NCI-H2227 (cell line): Measurements from ENCODE around the gene SALL2.

Experiments used
- DNase-seq: peaks from one replicate; lab custom pipeline; 2025; ENCODE audit not compliant: unreplicated experiment; lab: John Stamatoyannopoulos, UW

The SALL2 gene

DNA sequence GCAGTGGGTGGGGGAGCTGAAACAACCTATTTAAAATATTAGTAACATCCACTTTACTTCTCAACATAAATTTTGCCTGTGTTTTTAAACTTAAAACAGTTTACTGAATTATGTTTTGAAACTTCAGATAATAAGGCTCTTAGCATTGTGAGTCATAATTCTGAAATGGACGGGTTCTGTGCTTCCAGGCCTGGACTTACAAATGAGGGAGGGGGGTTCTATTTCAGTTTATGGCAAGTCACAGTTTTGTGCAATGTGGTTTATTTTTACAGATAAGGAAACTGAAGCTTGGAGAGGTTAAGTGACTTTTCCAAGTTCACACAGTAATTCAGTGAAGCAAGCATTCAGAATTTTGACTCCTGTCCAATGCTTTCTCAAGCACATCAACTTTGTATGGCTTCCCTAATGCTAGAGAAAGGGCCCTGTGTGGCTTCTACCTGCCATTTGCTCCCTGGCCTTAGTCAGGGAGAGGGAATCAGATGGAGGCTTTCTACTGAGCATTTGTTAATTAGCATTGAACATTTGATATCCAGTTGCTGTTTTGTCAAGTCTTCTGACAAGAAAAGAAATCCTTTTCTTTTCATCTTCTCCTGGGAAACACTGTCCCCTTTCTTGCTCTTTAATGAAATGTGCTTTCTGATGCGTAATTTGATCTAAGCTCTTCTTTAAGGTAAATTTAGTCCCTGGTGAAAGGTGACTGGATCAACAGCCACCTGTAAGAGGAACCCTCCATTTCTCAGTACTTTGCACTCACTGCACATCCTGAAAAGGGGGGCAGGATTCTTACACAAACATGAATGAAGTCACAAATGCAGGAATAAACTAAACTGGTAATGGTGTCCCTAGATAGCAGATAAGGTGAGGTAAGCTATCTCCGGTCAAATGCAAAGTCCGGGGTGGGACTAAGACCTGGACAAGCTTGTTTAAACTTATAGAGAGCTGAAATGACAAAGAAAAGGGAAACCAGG lies 2.5 kb upstream of the SALL2 start:
- no peak for DNase-seq

DNA sequence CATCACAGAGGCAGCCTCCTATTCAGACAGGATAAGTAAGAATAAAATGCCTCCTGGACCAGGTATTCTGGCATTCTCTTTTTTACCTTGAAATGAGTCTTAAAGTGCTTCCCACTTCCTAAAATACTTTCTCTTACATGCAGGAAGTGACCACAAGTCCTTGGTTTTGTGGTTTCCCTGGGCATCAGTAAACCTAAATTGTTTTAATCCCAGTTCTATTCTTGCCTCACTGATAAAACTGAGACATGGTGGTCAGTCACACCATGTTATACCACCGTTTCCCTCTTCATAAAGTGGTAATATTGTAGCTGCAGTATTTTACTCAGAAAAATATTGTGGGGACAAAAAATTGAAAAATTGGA lies 1.2 kb upstream of the SALL2 start:
- no peak for DNase-seq

DNA sequence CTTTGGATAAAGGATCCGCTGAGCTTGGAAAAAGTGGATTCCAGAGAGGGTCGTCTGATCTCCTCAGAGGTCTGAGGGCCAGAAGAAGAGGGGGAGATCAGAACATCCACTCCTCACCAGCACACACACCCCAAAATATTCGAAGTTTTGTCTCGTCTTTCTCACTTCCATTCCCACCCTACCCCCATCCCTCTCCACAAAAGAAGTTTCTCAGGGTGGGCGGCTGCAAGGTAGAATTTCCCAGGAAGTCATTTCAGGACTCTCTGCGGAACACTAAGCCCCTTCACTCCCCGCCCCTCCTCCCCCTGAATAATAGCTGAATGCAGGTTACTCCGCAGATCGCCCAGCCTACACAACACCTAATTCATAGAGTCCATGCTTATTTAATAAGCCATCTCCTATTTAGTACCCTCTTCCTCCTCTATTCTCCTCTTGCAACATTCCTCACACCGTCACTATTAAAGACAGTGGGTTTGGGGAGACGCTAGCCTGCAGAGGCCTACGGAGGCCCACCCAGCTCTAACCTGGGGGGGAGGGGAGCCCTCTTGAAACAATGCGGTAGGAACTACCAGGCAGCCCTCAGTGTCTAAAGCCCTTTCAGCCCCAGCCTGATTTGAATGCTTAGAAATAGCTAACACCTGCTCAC lies 649 bp upstream of the SALL2 start:
- peak; percentile 62 for DNase-seq

DNA sequence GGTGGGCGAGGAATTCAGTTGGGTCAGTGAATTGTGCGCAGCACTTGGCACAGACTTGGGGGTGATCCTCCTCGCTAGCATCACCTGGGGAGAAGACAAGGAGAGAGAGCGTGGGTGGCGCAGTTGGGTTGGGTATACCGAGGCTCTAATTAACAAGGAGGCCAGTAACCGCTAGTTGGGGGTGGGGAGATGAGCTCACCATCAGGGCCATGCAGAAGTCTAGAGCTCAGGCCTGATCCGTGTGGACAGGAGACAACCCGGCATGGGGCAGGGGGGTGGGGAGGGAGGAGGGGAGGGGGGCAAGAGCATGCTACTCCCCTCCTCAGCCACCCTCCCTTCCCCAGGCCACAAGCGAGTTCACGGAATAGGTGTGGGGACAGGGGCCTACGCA lies 580 bp downstream of the SALL2 start:
- DNase-seq: peak; percentile 51

DNA sequence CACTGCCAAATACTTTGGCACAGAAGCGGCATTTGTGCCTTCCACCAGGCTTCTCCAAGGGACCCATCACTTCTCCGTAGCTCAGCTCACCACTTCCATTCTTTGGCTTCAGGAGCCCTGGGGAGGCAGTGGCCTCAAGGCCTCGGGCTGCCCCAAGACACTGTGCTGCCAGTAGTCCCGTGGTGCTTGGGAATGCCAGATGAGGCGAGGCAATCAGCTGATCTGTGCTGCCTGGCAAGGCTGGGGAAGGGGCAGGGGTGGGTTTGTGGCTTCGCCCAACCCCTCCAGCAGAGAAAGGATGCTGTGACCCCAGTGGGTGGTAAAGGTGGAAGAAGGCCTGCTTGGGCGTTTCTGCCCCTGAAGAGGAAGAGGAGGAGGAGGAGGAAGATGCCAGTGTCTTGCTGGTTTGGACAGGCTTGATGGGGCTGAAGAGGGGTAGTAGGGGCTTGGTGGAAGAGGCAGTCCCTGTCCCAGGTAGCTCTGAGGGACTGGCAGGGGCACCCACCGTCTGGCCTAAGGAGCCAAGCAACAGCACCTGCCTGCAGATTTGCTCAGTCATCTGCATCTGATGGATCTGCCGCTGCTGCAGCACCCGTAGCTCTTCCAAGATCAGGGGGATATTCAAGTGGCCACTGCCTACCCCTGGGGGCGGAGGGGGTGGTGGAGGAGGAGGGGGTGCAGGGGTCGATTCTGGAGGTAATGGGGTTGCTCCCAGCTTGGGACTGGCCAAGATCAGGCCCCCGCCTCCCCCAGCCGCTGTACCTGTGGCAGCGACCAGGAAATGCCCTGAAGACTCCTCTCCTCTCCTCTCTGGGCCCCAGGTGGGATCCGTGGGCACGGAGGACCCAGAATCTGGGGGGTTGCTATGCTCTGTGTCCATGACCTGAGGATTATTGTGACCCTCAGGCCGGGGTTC lies 1.3 kb downstream of the SALL2 start:
- DNase-seq: no peak

DNA sequence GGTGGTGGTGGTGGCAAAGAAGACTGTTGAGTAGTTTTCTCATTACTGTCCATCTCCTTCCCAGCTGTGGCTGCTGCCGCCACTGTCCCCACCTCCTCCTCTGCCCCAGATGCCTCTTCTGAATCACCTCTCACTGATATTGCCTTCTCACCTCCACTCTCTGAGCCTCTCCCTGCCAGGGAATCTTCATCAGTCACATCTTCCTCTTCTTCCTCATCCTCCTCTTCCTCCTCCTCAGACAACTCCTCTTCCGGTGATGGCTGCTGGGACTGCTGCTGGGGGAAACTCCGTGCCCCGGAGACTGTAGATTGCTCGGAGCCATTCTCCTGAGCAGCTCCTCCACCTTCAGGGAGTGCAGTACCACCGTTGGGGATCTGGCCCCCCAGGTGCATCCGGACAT lies 2.9 kb downstream of the SALL2 start:
- no peak for DNase-seq

DNA sequence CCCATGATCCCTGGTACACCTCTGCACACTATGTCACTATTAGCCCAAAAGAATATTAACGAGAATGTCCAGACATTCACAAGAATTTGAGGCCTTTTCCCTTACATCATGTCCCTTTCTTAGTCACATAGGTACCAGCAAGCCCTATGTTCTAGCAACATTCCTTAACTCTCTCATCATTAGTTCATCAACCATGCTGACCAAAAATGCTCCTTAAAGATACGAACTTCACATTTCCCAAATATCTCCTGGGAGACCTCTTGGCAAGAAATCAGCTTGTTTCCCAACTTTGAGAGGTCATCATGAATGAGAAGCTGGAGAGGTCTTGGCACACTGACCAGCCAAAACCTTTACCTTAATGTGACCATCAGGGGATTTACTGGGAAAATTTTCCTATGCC lies 4.6 kb downstream of the SALL2 start:
- DNase-seq: no peak

DNA sequence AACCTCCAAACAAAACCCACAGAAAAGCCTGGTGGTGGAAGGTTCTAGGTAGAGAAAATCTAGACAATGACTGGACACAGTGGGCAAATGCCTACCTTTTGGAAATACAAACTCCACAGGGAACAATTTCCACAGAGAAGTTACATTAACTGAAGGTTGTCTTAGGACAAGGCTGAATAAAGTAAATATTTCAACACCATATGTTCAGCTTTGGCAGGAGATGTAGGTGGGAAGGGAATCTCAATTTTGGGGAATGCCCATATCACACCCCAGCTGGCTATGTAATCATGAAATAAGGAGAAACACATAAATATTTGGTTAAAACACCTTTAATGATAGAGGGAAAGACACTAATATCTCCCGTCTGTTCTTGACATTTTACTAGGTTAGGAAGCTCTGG lies 5.4 kb downstream of the SALL2 start:
- no peak for DNase-seq

DNA sequence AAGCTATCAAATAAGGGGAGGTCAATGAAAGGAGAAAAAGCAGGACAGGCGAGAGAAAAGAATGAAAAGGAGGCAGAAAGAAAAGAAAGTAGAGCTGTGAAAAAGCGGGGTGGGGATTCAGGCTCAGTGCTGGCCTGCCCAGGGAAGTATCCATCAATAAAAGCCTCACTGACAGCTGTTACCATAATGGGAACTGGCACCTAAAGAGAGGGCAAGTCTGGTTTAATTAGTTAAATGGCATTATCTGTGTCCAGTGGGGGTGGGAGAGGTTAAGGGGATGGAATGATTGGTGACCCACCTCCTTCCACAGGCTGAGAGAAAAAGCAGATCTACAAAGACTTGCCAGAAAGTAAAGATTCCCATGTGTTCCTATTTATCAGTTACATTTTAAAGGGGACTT lies 7.4 kb downstream of the SALL2 start:
- no peak for DNase-seq

DNA sequence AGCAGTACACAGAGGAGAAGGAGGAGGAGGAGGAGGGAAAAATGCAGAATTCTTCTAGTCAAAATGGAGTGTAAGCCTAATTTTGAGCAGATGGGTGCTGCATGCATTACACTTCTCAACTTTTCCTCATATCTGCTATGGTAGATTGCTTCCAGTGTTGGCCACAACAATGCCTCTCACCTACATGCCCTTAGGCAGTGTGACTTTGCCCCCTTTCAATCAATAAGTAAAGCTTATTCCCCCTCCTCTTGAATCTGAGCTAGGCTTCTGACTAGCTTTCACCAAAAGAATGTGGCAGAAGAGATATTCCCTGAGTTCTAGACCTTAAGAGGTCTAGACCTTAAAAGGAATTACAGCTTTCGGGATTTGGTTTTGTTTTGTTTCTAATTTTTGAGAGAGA lies 11.8 kb downstream of the SALL2 start:
- no peak for DNase-seq

DNA sequence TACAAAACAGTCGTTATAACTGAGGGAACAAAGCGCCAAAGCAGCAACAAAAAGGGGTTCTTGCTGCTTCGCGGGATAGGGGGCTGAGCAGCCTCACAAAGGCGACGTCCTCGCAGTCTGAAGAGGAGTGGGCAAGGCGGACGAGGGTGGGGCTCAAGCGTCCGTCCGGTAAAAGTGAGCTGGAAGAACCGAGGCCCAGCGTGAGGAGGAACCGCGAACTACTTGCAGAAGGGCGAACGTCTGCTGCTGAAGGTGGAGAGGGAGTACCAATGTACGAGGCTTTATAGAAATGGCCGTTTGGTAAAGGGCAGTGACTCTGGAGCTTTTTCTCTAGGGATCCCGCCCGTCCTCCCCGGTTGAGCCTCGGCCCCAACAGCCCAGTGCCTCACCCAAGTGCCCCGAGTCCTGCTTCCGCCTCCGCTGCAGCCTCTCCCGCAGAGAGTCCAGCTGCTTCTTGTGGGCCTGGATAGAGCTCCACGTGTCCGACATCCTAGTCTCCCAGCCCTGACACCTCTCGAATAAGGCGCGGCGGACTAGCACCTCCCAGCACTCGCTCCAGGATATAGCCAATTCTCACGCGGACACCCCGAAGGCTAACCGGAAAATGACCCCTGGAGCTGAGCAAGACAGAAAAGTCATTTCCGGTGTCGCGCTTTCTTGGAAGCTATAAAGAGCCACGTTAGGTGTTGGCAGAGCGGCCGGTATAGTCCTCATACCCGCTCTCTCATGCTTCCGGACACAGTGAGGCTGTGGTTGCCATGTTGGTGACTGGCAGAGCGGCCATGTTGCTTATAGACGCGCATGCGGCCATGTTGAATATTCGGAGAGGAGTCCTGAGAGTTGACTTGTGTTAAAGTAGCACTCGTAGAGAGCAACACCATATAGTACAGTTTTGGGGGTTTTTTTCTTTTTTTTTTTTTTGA lies 15.2 kb downstream of the SALL2 start, which contains the start of gene METTL3:
TSS of gene METTL3 (minus strand) at position 606 of the 923 bp plus-strand sequence. CDS start at position 489, 117 bp downstream.
- DNase-seq: peak; percentile 97

DNA sequence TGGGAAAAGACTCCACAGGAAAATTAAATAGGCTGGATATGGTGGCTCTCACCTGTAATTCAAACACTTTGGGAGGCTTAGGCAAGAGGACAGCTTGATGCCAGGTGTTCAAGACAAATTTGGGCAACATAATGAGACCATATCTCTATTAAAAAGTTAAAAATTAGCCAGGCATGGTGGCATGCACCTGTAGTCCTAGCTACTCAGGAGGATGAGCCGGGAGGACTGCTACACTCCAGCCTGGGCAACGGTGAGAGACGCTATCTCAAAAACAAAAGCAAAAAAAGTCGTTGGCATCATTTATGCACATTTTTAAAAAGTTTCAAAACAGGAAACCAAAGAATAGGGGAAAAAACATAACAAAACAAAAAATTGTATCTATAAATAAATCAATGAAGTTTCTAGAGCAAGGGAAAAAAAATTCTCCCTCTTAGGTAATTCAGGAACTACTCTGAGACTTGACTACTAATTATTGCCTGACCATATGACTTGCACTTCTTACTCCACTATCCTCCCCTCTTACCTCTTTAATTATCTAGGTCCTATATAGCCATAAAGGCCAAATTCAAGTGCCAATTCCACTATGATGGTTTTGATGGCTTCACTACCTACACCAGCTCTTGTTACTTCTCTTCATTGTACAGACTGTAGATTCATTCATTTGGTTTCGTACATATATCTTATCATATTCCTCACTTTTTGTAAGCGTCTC lies 16.6 kb downstream of the SALL2 start:
- no peak for DNase-seq

DNA sequence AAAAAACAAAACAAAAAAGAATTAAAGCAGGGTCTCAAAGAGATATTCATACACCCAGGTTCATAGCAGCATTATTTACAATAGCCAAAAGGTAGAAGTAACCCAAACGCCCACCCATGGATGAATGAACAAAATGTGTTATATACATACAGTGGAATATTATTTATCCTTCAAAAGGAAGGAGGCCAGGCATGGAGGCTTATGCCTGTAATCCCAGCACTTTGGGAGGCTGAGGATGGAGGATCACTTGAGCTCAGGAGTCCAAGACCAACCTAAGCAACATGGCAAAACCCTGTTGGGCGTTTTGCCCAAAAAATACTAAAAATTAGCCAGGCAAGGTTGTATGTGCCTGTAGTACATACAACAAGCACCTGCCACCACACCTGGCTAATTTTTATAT lies 19.6 kb downstream of the SALL2 start:
- DNase-seq: no peak

DNA sequence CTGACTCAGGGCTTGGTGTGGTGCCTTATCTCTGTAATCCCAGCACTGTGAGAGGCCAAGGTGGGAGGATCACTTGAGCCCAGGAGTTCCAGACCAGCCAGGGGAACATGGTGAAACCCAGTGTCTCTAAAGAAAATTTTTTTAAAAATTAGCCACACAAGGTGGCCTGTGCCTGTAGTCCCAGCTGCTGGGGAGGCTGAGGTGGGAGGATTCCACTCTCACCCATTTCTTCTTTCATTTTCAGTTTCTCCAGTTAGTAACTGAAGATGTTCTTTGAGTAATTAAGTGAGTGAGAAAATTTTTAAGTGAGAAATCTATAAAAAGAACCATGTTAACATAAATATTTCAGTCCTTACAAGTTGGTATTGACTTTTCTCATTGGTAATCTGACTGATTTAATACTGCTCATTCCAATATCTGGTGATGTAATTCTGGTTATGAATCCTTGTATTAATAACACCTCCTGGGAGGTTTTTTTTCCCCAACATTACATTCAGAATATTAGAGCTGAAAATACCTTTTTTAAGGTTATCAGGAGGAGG lies 21.1 kb downstream of the SALL2 start:
- no peak for DNase-seq

DNA sequence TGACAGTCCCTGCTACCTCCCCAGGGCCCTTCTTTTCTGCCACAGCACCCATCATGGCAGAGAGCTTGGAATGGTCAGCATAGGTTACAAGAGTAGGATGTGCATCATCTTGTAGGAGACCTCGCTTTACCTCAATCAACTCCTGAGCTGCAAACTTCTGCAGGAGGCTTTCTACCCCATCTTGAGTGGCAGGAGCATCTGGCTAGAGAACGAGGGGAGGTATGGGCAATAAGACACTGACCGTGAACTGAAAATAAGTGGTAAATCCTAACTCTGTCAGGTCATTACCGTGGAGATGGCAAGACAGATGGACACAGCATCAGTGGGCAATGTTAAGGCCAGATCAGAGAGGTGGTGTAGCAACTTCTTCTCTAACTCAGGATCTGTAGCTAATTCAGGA lies 22.8 kb downstream of the SALL2 start:
- no peak for DNase-seq

DNA sequence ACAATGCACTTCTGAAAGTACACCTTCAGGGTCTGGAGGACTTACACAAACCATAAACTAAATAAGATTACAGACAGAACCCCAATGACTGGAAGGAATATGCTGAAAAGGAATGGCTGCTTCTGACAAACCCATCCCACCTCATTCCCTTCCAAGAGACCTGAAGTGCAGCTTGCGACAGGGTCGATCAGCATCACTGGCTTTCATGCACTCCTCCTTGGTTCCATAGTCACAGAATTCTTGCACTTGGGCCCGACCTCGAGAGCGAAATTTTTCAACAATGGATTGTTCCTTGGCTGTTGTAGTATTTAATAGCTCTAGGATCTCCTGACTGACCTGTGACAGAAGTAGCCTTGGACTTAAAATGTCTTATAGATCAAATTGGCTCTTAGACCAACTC lies 24.6 kb downstream of the SALL2 start:
- DNase-seq: no peak

DNA sequence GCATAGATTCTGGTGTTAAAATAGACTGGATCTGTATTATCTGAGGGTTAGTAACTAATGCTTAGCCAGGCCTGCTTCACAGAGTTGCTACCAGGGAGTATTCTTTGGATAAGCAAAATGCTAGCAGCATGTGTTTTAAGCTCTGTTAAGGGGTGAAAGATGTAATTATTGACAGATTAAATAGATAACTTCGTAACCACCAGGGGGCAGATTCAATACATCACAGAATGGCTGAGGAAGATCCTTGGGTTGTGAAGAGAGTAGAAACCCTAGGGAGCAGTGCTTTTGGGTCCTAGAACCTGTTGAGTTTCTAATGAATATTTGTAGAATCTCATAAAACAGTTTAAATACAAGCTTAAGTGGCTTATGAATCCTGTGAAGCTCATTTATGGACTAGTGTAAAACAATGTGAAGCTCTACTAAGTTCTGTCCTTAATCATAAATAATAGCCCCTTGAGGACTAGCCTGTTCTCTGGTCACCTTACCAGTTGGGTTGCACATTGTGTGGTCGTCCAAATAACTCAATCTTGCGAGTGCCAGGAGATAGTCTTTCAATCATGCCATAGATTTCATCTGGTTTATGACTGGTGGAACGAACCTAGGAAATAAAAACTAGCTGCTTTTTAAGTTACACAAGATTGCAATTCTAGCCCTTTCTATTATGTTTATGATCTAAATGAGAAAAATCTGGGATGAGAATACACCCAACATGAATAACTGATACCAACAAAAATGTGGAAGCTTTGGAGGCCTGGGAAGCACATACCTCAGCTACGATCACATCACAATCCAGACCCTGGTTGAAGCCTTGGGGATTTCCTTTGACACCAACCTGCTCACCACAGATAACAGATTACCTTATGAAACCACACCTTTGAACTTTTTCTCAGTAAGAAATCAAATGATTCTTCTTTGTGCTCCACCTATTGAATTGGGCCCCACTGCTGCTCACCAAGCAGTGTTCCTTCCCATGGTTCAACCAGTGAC lies 27.3 kb downstream of the SALL2 start:
- DNase-seq: peak; percentile 70

DNA sequence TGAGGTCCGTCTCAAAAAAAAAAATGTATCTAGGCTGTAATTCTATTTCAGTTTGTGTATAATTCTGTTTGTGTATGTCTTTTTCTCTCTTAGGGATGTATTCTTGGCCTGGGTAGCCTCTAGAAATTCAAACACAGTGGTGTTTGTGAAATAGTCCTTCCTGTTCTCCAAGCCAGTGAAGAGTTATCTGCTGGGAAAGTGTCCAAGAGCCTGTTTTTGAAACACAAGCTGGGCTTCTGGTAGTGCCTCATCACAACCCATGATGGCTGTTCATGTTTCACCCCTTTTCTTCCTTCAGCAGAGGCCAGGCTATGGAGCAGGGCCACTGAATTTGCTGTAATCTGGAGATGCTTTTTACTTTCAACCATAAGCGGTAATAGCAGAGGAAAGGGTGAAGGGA lies 29.7 kb downstream of the SALL2 start:
- DNase-seq: no peak
